ENCODE results near the gene MRPS27. TPM values are rescaled to one million over a fixed set of nuclear protein-coding genes. Genes with fewer than 3 reads are reported as not detected.
A peak's percentile ranks its signal among the peaks of the same experiment; 100 is the strongest.

MRPS27 gene
- total and polyA plus RNA-seq, 9 of the 15 experiments (the other 6 are each of a cell fraction or from before 2014, with no cell fraction given): 73.6 to 144 (median 106) TPM

DNA sequence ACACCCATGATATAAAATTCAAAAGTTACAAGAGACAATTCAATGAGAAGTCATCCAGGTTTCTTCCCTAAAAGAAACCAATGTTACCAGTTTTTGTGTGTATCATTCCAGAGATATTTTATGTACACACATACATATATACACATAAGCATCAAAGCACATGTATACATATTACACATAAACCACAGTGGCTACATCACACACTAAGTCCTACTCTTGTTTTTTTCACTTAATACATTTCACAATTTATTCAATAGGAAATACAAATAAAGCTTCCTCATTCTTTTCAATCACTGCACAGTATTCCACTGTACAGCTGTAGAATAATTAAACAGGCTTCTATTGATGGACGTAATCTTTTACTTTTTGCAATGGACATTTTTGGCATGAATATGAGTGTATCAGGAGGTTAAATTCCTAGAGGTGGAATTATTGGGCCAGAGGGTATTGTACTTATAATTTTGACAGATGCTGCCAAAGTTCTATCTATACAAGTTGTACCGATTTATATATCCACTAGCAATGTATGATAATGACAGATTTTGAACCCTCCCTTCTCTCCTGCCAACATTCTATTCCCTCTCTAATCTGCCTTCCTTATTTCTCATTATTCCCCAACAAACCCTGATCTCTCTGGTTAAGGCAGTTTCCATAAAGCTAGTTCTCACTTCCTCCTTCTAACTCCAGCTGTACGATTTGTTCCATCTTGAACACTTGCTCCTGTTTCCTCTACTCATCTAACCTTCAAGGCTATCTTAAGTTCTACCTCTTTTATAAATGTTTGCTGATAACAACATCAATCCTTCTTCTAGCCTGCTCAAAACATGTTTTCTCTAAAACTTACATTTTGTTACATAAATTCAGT lies 35.2 kb downstream of the MRPS27 start:
- 84% methylated on average over 3 of the region's 3 CpGs for WGBS (ENCODE audit: insufficient coverage, low coverage, missing lambda C conversion rate)
- Histone ChIP-seq H3K27me3 (ENCODE audit: control insufficient read depth in 2 of 2, insufficient read depth in 2 of 2, low read length in 2 of 2) (no peaks in the 10 kb centered on the region), H3K79me2 (ENCODE audit: control insufficient read depth, insufficient read depth, low read length) (peaks cover 19% of the 10 kb centered on the region; the same call in 2 of the 3 replicates), H3K4me1 (replicated peaks in 1 of 2; ENCODE audit: control insufficient read depth in 2 of 2, insufficient read depth in 2 of 2, low read length in 2 of 2) (peaks cover 7 to 33% of the 10 kb centered on the region in 2 experiments; a peak in 3 of 5 replicates), H2AFZ (ENCODE audit: low read depth, low read length) (no peak overlapping the region), H3K4me2 (ENCODE audit: insufficient read depth, low read length) (no peak overlapping the region), H3K4me3 (no peak overlapping the region), H3K9me3 (replicated peaks; ENCODE audit: control insufficient read depth, insufficient read depth, low read depth, low read length) (no peaks in the 10 kb centered on the region), H3K36me3 (ENCODE audit: control insufficient read depth, insufficient read depth, low read length) (peaks cover 58% of the 10 kb centered on the region), H3K9me1 (ENCODE audit: control insufficient read depth, insufficient read depth, low read length) (no peaks in the 10 kb centered on the region), H4K20me1 (replicated peaks; ENCODE audit: control insufficient read depth, insufficient read depth, low read length) (no peaks in the 10 kb centered on the region), H3K9ac (ENCODE audit: insufficient read depth in 1 of 2, low read depth in 2 of 2, low read length in 2 of 2) (no peak overlapping the region), H3K27ac (ENCODE audit: extremely low read depth, low read depth, low read length) (no peak overlapping the region)
- CTCF ChIA-PET (ENCODE audit: low intra/inter-chr PET ratio): no interaction called here
- intact Hi-C loops (cut with micrococcal nuclease) (loop anchor here (5.0 kb wide), 1 partner anchor 52 kb away; no protein-coding TSS in a partner anchor), in situ Hi-C loops (cut with MboI) (no loop called here)
- DNase-seq (ENCODE audit: extremely low read depth in 1 of 4, low spot score in 3 of 4) (no peak), FAIRE-seq (no peak), ATAC-seq (no peak)
- no TSS peak for BruUV-seq (replicated peaks)
- POLR2A ChIA-PET: interaction anchor here (0.7 to 1.4 kb wide), 4 partner anchors 10 to 23 kb away, joined by 3 to 5 read pairs (median 3); no protein-coding TSS in a partner anchor
- TF ChIP-seq, protein P1, sequence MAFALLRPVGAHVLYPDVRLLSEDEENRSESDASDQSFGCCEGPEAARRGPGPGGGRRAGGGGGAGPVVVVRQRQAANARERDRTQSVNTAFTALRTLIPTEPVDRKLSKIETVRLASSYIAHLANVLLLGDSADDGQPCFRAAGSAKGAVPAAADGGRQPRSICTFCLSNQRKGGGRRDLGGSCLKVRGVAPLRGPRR (CRISPR knock-in tag; IDR thresholded peaks at IDR 0.05): no peak
- TF ChIP-seq, protein P2, sequence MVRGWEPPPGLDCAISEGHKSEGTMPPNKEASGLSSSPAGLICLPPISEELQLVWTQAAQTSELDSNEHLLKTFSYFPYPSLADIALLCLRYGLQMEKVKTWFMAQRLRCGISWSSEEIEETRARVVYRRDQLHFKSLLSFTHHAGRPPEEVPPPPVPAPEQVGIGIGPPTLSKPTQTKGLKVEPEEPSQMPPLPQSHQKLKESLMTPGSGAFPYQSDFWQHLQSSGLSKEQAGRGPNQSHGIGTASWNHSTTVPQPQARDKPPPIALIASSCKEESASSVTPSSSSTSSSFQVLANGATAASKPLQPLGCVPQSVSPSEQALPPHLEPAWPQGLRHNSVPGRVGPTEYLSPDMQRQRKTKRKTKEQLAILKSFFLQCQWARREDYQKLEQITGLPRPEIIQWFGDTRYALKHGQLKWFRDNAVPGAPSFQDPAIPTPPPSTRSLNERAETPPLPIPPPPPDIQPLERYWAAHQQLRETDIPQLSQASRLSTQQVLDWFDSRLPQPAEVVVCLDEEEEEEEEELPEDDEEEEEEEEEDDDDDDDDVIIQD (CRISPR knock-in tag; IDR thresholded peaks at IDR 0.05): no peak
- TF ChIP-seq SPI1 (IDR thresholded peaks at IDR 0.05; ENCODE audit: borderline replicate concordance, low read depth, low read length): peak; percentile 48; the same call in 1 of the 2 replicates
- no peak for TF ChIP-seq ZNF408 (CRISPR knock-in tag; IDR thresholded peaks at IDR 0.05; ENCODE audit: low read depth)
- TF ChIP-seq HOXB6 (CRISPR knock-in tag; IDR thresholded peaks at IDR 0.05; ENCODE audit: borderline replicate concordance): no peak
